ENCODE results near the gene PTTG1IP2. TPM values are rescaled to one million over a fixed set of nuclear protein-coding genes. Genes with fewer than 3 reads are reported as not detected.

The PTTG1IP2 gene
- total and polyA plus RNA-seq, 10 of the 15 experiments (the other 5 are each of a cell fraction or from before 2014, with no cell fraction given) = not detected

DNA sequence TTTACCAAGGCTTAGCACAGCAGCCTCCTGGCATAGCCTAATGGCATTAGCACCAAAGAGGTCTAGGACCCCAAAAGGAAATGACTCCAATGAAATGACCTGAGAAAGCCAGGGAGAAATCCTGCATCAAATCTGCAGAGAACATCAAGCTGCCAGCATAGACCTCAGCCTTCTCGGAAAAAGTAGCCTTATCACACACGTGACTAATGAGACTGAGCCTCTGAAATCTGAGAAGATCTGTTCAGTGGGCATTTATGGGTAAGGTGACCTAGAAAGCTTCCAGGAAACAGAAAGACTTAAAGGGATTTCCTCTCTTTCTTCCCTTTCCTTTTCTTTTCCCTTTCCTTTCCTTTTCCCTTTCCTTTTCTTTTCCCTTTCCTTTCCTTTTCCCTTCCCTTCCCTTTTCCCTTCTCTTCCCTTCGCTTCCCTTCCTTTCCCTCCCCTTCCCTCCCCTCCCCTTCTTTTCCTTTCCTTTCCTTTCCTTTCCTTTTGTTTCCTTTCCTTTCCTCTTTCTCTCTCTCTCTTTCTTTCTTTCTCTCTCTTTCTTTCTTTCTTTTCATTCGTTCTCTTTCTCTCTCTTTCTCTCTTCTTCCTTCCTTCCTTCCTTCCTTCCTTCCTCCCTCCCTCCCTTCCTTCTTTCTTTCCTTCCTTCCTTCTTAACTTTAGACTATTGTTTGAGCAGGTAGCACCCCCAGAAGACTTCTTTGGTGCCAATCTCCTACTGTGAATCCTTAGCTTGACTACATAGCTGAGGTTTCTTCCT is 23.1 kb upstream of the PTTG1IP2 start:
- H3K9me3 ChIP-seq (replicated peaks; ENCODE audit: control insufficient read depth, insufficient read depth, low read length) = no peaks in the 10 kb centered on the region
- RAD21 ChIA-PET (ENCODE audit: unreplicated experiment) = no interaction called here
- ATAC-seq (no peak), DNase-seq (ENCODE audit: low read depth, low spot score) (no peak), FAIRE-seq (no peak)
- SMC1A ChIA-PET (ENCODE audit: uncharacterized antibody, unreplicated experiment) = no interaction called here
- no peak overlapping the region for H3K4me2 ChIP-seq (ENCODE audit: control insufficient read depth, insufficient read depth)
- intact Hi-C loops (cut with micrococcal nuclease; ENCODE audit: unreplicated experiment) = no loop called here
- no peak overlapping the region for H2AFZ ChIP-seq (ENCODE audit: control insufficient read depth, low read depth, low read length)
- no peak overlapping the region for H3K27ac ChIP-seq (ENCODE audit: control insufficient read depth, insufficient read depth)
- no peaks in the 10 kb centered on the region for H4K20me1 ChIP-seq (ENCODE audit: control insufficient read depth, insufficient read depth)
- H3K36me3 ChIP-seq (ENCODE audit: control insufficient read depth in 2 of 2, insufficient read depth in 2 of 2, low read length in 1 of 2) = no peaks in the 10 kb centered on the region
- POLR2A ChIA-PET = interaction anchor here (0.8 kb wide), 1 partner anchor 145 kb away, joined by 5 read pairs; no protein-coding TSS in a partner anchor
- H3K79me2 ChIP-seq (ENCODE audit: control insufficient read depth, insufficient read depth, low read length) = no peaks in the 10 kb centered on the region
- in situ Hi-C loops (cut with MboI) = no loop called here
- no peaks in the 10 kb centered on the region for H3K27me3 ChIP-seq (replicated peaks in 1 of 2; ENCODE audit: control insufficient read depth in 2 of 2, insufficient read depth in 2 of 2, low read length in 1 of 2)
- H3K9ac ChIP-seq (ENCODE audit: control insufficient read depth, insufficient read depth, low read length) = no peak overlapping the region
- H3K4me1 ChIP-seq (ENCODE audit: control insufficient read depth, insufficient read depth, low read length) = no peaks in the 10 kb centered on the region
- no peak for TF ChIP-seq HCFC1 (IDR thresholded peaks at IDR 0.05; ENCODE audit: low read length)
- WGBS (ENCODE audit: insufficient coverage, insufficient replicate concordance, low lambda C conversion rate, missing lambda C conversion rate) = 5% methylated on average over 4 of the region's 4 CpGs
- no peak overlapping the region for H3K4me3 ChIP-seq
- CTCF ChIA-PET = interaction anchor here (0.6 to 1.6 kb wide), 3 partner anchors 9 to 161 kb away, joined by 3 to 8 read pairs (median 3); no protein-coding TSS in a partner anchor
- no TSS peak for BruUV-seq (replicated peaks)

- ChIA-PET CTCF (interaction anchor here (0.5 to 4.0 kb wide), 8 partner anchors 10 to 1724 kb away, joined by 3 to 36 read pairs (median 4); partner anchors contain the start of genes CLDN12 and STEAP1), RAD21 (ENCODE audit: unreplicated experiment) (interaction anchor here (1.0 to 1.2 kb wide), 2 partner anchors 255 to 581 kb away, joined by 3 read pairs; no protein-coding TSS in a partner anchor), POLR2A (no interaction called here), SMC1A (ENCODE audit: uncharacterized antibody, unreplicated experiment) (interaction anchor here (0.7 to 1.8 kb wide), 7 partner anchors 23 to 674 kb away, joined by 3 to 6 read pairs (median 3); no protein-coding TSS in a partner anchor)
- FAIRE-seq = no peak
- BruUV-seq (replicated peaks) = no TSS peak
- no peak overlapping the region for H3K27ac ChIP-seq (ENCODE audit: control insufficient read depth, insufficient read depth)
- H3K4me2 ChIP-seq (ENCODE audit: control insufficient read depth, insufficient read depth) = no peak overlapping the region
- H3K4me3 ChIP-seq = no peak overlapping the region
- in situ Hi-C loops (cut with MboI) = no loop called here
- no peaks in the 10 kb centered on the region for H3K4me1 ChIP-seq (ENCODE audit: control insufficient read depth, insufficient read depth, low read length)
- H2AFZ ChIP-seq (ENCODE audit: control insufficient read depth, low read depth, low read length) = no peak overlapping the region
- no peaks in the 10 kb centered on the region for H3K9me3 ChIP-seq (replicated peaks; ENCODE audit: control insufficient read depth, insufficient read depth, low read length)
- H3K27me3 ChIP-seq (replicated peaks in 1 of 2; ENCODE audit: control insufficient read depth in 2 of 2, insufficient read depth in 2 of 2, low read length in 1 of 2) = no peaks in the 10 kb centered on the region
- no peak overlapping the region for H3K9ac ChIP-seq (ENCODE audit: control insufficient read depth, insufficient read depth, low read length)
- TF ChIP-seq USF1 (IDR thresholded peaks at IDR 0.05; ENCODE audit: borderline replicate concordance, extremely low read length, insufficient read depth, low read depth, low read length) (no peak), POLR2AphosphoS2 (IDR thresholded peaks at IDR 0.05; ENCODE audit: low read depth, low read length) (no peak)
- intact Hi-C loops (cut with micrococcal nuclease; ENCODE audit: unreplicated experiment) = no loop called here
- no peaks in the 10 kb centered on the region for H4K20me1 ChIP-seq (ENCODE audit: control insufficient read depth, insufficient read depth)
- no peak for DNase-seq (ENCODE audit: low read depth, low spot score)
- ATAC-seq = no peak
- H3K36me3 ChIP-seq (ENCODE audit: control insufficient read depth in 2 of 2, insufficient read depth in 2 of 2, low read length in 1 of 2) = no peaks in the 10 kb centered on the region
- no peaks in the 10 kb centered on the region for H3K79me2 ChIP-seq (ENCODE audit: control insufficient read depth, insufficient read depth, low read length)
Observed at GRCh38 chr7:90453259-90453891, 16.1 kb upstream of the PTTG1IP2 start.
